ENCODE measurements around the gene LMTK2. TPM values are rescaled to one million over a fixed set of nuclear protein-coding genes. Genes with fewer than 3 reads are reported as not detected.

LMTK2 gene
- polyA plus RNA-seq, 10 donors = 5.8 to 9.1 (median 7.1) TPM

DNA sequence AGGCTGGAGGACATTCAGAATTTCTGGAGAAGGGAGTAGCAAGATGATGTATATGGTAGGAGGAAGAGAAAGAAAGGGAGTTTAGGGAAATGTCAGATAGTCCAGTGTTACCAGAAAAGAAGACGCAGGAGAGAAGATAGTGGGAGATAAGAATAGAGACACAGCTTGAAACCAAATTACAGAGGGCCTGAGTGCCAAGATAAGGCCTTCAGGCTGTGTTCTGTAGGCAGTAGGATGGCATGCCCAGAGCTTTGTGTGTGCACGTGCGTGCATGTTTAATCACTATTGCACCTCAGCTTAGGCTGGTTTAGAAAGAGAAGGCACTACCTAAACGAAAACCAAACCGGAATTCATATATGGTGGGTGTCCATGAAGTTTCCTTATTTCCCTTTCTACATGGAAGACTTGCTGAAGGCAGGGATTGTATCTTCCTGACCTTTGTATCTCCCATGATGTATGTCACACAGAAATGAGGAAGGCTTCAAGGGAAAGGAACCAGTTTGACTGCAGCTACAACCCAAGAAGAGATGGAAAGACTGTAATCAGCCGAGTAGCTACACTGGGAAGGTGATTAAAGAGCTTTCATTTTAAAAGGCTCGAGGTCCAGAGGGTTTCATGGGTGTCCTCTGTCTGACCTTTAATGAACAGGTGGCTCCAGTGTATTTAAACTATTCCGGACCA, 68.7 kb downstream of the LMTK2 start:
- no peak for DNase-seq

DNA sequence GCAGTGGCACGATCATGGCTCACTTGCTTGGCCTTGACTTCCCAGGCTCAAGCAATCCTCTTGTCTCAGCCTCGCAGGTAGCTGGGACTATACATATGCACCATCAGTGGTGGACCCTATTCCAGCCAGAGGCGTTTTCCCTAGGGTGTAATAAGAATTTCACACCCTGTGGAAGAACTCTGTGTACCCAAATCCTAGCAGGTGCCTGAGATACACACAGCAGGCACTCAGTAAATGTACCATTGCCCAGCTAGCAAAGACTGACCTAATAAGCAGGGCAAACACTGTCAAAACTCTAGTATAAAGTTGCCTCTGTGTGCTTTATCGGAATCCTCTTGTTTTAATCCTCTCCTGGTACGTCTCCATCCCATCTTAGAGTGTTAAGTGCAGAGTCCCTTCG, 70.9 kb downstream of the LMTK2 start:
- DNase-seq = no peak

- no peak for DNase-seq
These were observed 71.7 kb downstream of the LMTK2 start for GRCh38 chr7:98178321-98178720.

GRCh38 chr7:98178762-98179490, 72.3 kb downstream of the LMTK2 start:
- DNase-seq = no peak

DNA sequence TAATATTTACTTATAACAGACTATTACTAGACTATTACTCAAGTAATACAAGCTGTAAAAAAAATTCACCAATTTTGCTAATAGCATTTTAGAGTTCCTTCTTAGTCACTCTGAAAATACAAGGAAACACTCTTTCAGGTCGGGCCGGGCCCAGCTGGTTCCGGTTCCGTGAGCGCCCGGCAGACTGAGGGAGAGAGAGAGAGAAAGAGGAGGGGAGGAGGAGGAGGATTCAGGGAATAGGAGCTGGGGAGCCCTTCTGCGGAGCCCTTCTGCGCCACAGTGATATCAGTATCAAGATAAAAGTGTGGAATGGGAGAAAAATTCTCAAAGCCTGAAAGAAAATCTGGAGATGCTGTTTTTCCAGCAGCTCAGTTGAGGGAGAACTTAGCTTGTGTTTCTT, 74.1 kb downstream of the LMTK2 start:
- no peak for DNase-seq

DNA sequence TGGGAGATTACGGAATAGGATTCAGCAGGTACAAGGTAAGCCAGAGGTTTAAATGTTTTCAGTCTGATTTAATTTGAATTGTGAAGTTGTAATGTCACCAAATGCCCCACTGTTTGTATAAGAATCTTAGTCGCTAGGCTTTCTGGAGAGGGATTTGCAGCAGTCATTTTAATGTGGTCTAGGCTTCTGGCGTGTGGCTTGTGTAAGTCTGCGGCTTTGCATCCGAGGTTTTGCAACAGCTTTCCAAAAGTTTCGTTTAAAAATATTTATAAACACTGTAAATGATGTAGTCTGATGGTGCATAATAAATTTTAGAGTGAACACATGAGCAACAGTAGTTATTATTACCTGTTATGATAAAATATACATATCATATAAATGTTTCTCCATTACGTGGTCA, 78.4 kb downstream of the LMTK2 start:
- DNase-seq = no peak

DNA sequence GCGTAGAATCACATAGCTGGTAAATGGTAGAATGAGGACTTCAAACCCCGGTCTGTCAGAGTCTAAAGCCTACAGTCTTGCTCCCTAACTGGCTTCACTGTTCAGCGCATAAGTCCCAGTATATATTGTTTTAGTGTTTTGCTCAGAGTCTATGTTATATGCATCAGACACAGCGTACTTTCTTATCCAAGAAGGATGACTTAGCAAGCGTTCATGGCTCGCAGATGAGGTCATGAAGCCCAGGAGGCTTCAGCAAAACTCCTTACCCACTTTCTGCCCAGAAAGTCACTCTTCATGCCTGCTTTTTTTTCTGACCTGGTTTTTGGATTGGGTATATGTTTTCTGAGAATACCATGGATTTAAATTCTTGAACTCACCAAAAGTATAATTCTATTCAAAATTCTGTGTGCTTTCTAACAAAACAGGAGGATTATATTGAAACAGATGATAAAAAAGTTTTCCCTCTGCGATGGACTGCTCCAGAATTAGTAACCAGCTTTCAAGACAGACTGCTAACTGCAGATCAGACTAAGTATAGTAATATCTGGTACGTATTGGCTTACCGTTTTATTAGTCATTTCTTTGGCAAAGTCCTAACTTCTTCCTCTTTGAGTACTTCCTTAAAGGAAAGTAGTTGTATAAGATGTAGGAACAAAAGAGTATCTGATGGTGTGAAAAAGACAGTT, 79.9 kb downstream of the LMTK2 start:
- peak; percentile 16 to 25 (median 18) for DNase-seq

GRCh38 chr7:98187138-98187502, 80.5 kb downstream of the LMTK2 start:
- DNase-seq = no peak

DNA sequence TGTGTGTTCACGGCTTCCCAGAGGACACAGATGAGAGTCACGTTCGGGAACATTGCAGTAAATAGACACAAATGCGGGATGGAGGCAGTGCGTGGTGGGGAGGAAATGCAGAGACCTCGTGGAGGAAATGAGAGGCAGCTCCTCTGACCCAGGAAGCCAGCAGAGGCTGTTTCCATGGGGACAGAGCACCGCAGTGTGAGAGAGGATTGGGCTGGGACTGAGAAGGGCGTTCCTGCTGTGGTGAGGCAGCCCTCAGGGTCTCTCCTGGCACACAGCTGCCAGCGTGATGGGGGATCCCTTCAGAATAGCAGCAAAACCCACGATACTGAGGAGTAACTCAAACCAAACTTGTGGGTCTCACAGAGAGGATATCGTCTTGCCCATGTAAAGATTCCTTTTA, 82.9 kb downstream of the LMTK2 start:
- DNase-seq = no peak

- no peak for DNase-seq
These were observed 85.2 kb downstream of the LMTK2 start for GRCh38 chr7:98191668-98192431.

GRCh38 chr7:98192781-98193457, 86.3 kb downstream of the LMTK2 start:
- no peak for DNase-seq

DNA sequence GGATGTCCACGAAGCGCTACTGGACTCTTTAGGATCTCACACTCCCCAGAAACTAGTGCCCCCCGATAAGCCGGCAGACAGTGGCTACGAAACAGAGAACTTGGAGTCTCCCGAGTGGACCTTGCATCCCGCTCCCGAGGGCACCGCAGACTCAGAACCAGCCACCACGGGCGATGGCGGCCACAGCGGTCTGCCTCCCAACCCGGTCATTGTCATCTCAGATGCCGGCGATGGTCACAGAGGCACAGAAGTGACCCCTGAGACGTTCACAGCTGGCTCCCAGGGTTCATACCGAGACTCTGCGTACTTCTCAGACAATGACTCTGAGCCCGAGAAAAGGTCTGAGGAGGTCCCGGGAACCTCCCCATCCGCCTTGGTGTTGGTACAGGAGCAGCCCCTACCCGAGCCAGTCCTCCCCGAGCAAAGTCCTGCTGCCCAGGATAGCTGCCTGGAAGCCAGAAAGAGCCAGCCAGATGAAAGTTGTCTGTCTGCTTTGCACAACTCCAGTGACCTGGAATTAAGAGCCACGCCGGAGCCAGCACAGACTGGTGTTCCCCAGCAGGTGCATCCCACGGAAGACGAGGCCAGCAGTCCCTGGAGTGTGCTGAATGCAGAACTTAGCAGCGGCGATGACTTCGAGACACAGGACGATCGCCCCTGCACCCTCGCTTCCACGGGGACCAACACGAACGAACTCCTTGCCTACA, 87.0 kb downstream of the LMTK2 start:
- DNase-seq = no peak

GRCh38 chr7:98194186-98194585, 87.5 kb downstream of the LMTK2 start:
- DNase-seq = no peak

GRCh38 chr7:98194672-98195457, 88.2 kb downstream of the LMTK2 start:
- no peak for DNase-seq

DNA sequence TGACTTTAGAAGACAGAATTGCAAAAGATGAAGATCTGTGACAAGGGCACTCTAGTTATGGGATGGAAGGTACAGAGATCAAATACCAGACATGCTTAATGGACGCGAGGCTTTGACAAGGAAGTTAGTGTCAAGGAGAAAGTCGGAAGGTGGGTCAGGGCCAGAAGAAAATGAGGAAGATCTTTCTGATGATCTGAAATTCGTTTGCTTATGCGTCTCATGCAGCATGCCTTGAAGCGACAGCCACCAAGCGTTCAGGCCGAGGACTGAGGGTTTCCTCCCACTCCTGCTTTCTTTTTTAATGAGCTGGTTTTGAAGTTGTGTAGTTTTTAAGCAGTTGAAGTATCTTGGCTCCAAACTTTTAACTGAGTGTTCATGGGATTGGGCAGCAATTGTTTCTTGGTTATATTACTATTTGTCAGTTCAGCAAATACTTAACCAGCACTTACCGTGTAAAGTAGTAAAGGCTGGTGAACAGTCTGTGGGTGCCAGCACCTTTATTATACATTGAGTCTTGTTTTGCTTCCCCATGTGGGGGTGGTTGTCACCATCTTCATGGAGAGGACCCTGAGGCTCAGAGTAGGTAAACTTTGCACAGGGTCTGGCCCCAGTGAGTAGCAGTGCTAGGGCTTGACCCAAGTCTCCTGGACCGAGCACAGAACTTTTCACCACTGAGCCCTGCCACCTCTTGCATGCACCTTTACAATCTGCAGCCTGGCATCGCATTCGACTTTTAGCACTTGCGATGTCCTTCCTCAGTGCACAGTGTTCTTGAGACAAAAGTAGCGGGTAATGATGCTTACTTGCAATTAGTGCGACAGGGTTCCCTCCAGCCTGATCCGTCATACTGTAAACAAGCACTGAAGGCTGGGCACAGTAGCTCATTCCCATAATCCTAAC, 90.3 kb downstream of the LMTK2 start:
- DNase-seq = no peak

DNA sequence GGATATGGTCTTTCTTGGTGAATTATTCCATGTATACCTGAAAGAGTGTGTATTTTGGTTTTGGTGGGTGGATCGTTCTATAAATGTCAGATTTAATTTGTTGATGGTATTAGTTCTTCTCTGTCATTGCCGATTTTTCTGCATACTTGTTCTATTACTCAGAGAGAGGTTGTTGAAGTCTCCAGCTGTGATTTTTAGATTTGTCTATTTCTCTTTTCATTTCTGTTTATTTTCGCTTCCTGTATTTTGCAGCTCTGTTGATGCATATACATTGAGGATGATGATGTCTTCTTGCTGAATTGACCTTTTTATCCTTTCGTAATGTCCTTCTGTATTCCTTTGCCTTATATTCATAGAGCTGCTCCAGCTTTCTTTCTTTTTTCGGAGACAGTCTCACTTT, 92.5 kb downstream of the LMTK2 start:
- no peak for DNase-seq

GRCh38 chr7:98200364-98200763, 93.7 kb downstream of the LMTK2 start:
- no peak for DNase-seq

DNA sequence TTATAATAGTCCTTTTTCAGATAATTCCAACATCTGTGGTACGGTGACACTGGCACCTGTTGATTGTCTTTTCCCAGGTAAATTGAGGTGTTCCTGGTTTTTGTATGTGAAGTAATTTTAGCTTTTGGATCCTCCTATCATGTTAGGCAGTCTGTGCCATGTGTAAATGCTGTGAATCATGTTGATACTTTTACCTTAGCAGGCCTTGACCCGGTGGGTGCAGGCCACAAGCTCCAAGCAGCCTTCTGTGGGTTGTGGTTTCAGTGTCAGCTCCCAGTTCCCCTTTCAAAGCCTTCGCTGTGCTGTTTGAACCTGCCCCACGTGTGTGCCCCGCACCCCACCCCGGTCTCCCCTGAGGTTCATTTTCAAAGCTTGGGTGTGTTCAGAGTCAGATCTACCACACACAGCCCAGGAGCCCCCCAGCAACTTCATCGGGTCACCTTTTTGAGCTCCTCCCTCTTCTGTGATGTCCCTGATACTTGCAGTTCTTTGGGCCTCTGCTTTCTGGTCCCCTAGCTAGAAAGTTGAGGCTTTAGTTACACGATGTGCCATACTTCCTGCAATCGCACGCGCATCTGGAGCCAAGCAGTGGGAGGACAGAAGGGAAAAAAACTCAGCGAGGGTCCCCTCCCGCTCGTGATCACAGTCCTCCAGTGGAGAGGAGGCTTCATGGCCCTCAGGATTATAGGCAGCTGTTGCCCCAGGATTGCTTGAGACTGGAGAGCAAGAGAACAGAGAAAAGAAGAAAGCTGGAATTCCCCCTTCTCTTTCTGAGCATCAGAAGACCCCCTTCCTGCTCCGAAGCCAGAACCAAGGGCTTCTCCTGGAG, 95.9 kb downstream of the LMTK2 start:
- DNase-seq = no peak

Measured in muscle of back (tissue), 11 donors.